Panc1 (cell line): Measurements from ENCODE around the gene ERN1. TPM values are rescaled to one million over a fixed set of nuclear protein-coding genes. Genes with fewer than 3 reads are reported as not detected.

ENCODE experiments used
- ATAC-seq: fragments of 200-7000 bp; cut with Tn5 transposase; 2 replicates; pipeline ENCODE4 v1.9.1; 2020; ENCODE audit warnings: mild to moderate bottlenecking, moderate library complexity
- BruUV-seq: library from RNA; stranded (reverse); fragments of 400-500 nt; replicated peaks from 2 replicates; lab custom pipeline; 2021; lab: Mats Ljungman, UMichigan
- CTCF ChIA-PET: fragments of 300-600 bp; sonication (Branson Sonifier 250); formaldehyde crosslinking; loops from one replicate; lab custom pipeline; 2022; ENCODE audit warnings: antibody characterized with exemption; lab: Charles Lee
- POLR2A ChIA-PET: fragments of 300-600 bp; sonication (Branson Sonifier 250); formaldehyde crosslinking; loops from one replicate; lab custom pipeline; 2022; ENCODE audit warnings: antibody characterized with exemption; lab: Charles Lee
- DNase-seq: peaks from one replicate; pipeline ENCODE4 v3.0.0-alpha.2; 2010; ENCODE audit warnings: low read depth, low spot score
- H3K27ac ChIP-seq: 2 replicates; pipeline ENCODE4 v1.5.1; 2011; ENCODE audit warnings: mild to moderate bottlenecking, low read length, inconsistent platforms
- H3K27me3 ChIP-seq: fragments of 200-500 bp; sonication (Bioruptor generic); 2 replicates; pipeline ENCODE4 v1.6.0; 2014; ENCODE audit warnings: low read length, inconsistent platforms; ENCODE audit not compliant: control insufficient read depth, insufficient read depth
- H3K36me3 ChIP-seq: fragments of 200-500 bp; sonication (Bioruptor generic); 2 replicates; pipeline ENCODE4 v1.5.1; 2014; ENCODE audit warnings: inconsistent platforms, mild to moderate bottlenecking, low read length, moderate library complexity; ENCODE audit not compliant: control insufficient read depth, insufficient read depth
- H3K4me1 ChIP-seq: 2 replicates; pipeline ENCODE4 v1.5.1; 2011; ENCODE audit warnings: inconsistent platforms, mild to moderate bottlenecking, low read length, moderate library complexity; ENCODE audit not compliant: control insufficient read depth, insufficient read depth
- H3K4me3 ChIP-seq, 2 experiments: 2 replicates each; pipeline ENCODE4 v1.5.1; 2011 to 2012; ENCODE audit warnings: low read depth in 2 of 2, low read length in 2 of 2, mild to moderate bottlenecking in 2 of 2, inconsistent platforms in 1 of 2, moderate library complexity in 1 of 2
- H3K9me3 ChIP-seq: fragments of 200-500 bp; sonication (Bioruptor generic); 2 replicates; pipeline ENCODE4 v1.5.1; 2014; ENCODE audit warnings: low read depth, mild to moderate bottlenecking, inconsistent platforms, low read length, moderate library complexity; ENCODE audit not compliant: control insufficient read depth, insufficient read depth
- POLR2AphosphoS5 ChIP-seq: IDR thresholded peaks from 2 replicates; pipeline ENCODE4 v1.6.1; 2012; ENCODE audit warnings: mild to moderate bottlenecking, low read depth, low read length, moderate library complexity
- REST ChIP-seq, 2 experiments: IDR thresholded peaks; 2 replicates each; pipeline ENCODE4 v1.6.1; 2011 to 2012; ENCODE audit warnings: low read depth in 2 of 2, control low read depth in 1 of 2, low read length in 1 of 2, mild to moderate bottlenecking in 1 of 2, moderate library complexity in 1 of 2; ENCODE audit not compliant: insufficient read depth in 1 of 2
- SIN3A ChIP-seq: IDR thresholded peaks from 2 replicates; pipeline ENCODE4 v1.6.1; 2012; ENCODE audit warnings: low read depth, mild to moderate bottlenecking, low read length, moderate library complexity, borderline replicate concordance; ENCODE audit not compliant: insufficient read depth
- TCF7L2 ChIP-seq: IDR thresholded peaks from 2 replicates; pipeline ENCODE4 v1.6.1; 2011; ENCODE audit warnings: mild to moderate bottlenecking, low read depth, low read length, inconsistent platforms
- in situ Hi-C: cut with HindIII; loops from 2 replicates; pipeline ENCODE4 v1.10.0; 2016; ENCODE audit warnings: low sequenced_read_pairs, low pct_unique_long_range_greater_than_20kb
- intact Hi-C: fragments of 100-400 bp; cut with micrococcal nuclease; formaldehyde crosslinking; loops from one replicate; pipeline ENCODE4 v1.10.0; 2022; ENCODE audit not compliant: unreplicated experiment
- total RNA-seq: library from RNA; stranded (reverse); gene quantifications from one replicate; pipeline ENCODE4 v1.2.1, GENCODE V29; 2021; ENCODE audit not compliant: unreplicated experiment
- TF ChIP-seq, protein P1 (sequence below): fragments of 450-650 bp; IDR thresholded peaks from 2 replicates; pipeline ENCODE4 v1.5.1; 2017; ENCODE audit warnings: mild to moderate bottlenecking

ERN1 gene
- total RNA-seq, 1 experiment from 2014 or later: 12.1 TPM

DNA sequence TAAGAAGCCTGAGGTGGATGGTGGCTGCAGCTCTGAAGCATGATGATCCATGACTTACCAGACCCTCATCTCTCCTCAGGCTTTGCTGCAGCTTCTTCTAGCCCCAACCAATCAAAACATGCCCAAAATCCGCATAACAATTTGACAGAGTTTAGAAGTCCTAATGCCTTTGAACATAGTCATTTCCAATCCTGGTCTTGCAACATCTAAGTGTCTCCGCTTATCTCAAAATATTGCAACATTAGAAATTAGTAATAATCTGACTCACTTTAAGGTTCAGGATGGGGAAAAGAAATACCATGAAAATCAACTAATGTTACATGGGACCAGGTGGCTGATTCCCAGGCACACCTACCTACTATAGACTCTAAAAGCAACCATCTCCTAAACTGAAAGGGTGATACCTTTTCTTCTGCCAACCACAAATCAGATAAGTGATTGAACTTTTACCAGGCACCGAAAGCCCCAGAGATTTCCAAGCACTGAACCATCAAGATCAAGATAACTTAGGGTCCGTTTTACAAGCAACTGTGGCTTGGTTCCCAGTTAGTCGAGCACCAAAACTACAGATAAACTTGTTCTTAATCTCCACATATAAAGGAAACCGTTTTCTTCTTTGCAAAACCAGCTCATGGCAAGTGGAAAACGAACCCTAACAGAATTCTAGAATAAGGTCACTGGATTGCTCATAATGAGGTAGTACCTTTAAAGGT is 14.0 kb downstream of the ERN1 start:
- ChIA-PET CTCF (no interaction called here), POLR2A (interaction anchor here (0.5 kb wide), 1 partner anchor 12 kb away, joined by 3 read pairs; no protein-coding TSS in a partner anchor)
- in situ Hi-C loops: no loop called here
- Histone ChIP-seq H3K27ac (no peak overlapping the region), H3K4me1 (peaks cover 8% of the 10 kb centered on the region), H3K9me3 (no peaks in the 10 kb centered on the region), H3K27me3 (no peaks in the 10 kb centered on the region), H3K4me3 (no peak overlapping the region), H3K36me3 (no peaks in the 10 kb centered on the region)
- no peak for DNase-seq
- no peak for ATAC-seq
- TF ChIP-seq SIN3A (no peak), POLR2AphosphoS5 (no peak), TCF7L2 (peak; percentile 49; the same call in 1 of the 2 replicates), REST (IDR thresholded peaks at IDR 0.05; ENCODE audit: insufficient read depth in 1 of 2, low read depth in 2 of 2, low read length in 1 of 2) (no peak)
- TF ChIP-seq, protein P1, sequence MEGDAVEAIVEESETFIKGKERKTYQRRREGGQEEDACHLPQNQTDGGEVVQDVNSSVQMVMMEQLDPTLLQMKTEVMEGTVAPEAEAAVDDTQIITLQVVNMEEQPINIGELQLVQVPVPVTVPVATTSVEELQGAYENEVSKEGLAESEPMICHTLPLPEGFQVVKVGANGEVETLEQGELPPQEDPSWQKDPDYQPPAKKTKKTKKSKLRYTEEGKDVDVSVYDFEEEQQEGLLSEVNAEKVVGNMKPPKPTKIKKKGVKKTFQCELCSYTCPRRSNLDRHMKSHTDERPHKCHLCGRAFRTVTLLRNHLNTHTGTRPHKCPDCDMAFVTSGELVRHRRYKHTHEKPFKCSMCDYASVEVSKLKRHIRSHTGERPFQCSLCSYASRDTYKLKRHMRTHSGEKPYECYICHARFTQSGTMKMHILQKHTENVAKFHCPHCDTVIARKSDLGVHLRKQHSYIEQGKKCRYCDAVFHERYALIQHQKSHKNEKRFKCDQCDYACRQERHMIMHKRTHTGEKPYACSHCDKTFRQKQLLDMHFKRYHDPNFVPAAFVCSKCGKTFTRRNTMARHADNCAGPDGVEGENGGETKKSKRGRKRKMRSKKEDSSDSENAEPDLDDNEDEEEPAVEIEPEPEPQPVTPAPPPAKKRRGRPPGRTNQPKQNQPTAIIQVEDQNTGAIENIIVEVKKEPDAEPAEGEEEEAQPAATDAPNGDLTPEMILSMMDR: no peak
- intact Hi-C loops: no loop called here
- BruUV-seq: no TSS peak

- Histone ChIP-seq H3K4me1 (peaks cover 10% of the 10 kb centered on the region), H3K27me3 (no peaks in the 10 kb centered on the region), H3K9me3 (no peaks in the 10 kb centered on the region), H3K36me3 (no peaks in the 10 kb centered on the region), H3K27ac (no peak overlapping the region), H3K4me3 (no peak overlapping the region)
- CTCF ChIA-PET: no interaction called here
- no peak for TF ChIP-seq SIN3A
- no peak for TF ChIP-seq REST (IDR thresholded peaks at IDR 0.05; ENCODE audit: insufficient read depth in 1 of 2, low read depth in 2 of 2, low read length in 1 of 2)
- no peak for TF ChIP-seq POLR2AphosphoS5
- TF ChIP-seq, protein P1: no peak
- TF ChIP-seq TCF7L2: no peak
- POLR2A ChIA-PET: no interaction called here
- intact Hi-C loops (no loop called here), in situ Hi-C loops (no loop called here)
- no TSS peak for BruUV-seq
- no peak for ATAC-seq
- no peak for DNase-seq
These were observed 14.8 kb downstream of the ERN1 start for GRCh38 chr17:64115043-64115698.
